NCI-H1105 treated with DMSO at 0.1 percent for 48 hours (cell line): Measurements from ENCODE around the gene ATP6V0B.

Experiments
- DNase-seq: peaks from one replicate; lab custom pipeline; 2025; lab: John Stamatoyannopoulos, UW

ATP6V0B gene

GRCh38 chr1:43974443-43975248 is at the start of gene ATP6V0B:
Gene ATP6V0B (plus strand): TSS chr1:43974960. CDS start chr1:43975041, 81 bp downstream.
- peak; percentile 90 for DNase-seq

GRCh38 chr1:43925846-43926245 is 48.9 kb upstream of the ATP6V0B start:
- no peak for DNase-seq

GRCh38 chr1:43930168-43930948 is 44.4 kb upstream of the ATP6V0B start:
- DNase-seq = no peak

- DNase-seq = no peak
Measured at GRCh38 chr1:43930949-43931275, 43.8 kb upstream of the ATP6V0B start.

- DNase-seq = no peak
Measured at GRCh38 chr1:43931711-43932660, 42.8 kb upstream of the ATP6V0B start.

- DNase-seq = peak; percentile 46
Measured at GRCh38 chr1:43932786-43933385, 41.9 kb upstream of the ATP6V0B start.

- peak; percentile 44 for DNase-seq
Measured at GRCh38 chr1:43933386-43934100, 41.2 kb upstream of the ATP6V0B start, which contains the start of gene ARTN. Gene ARTN (plus strand): TSS chr1:43933801. CDS start chr1:43935657, 1,856 bp downstream.

GRCh38 chr1:43934101-43934985 is 40.4 kb upstream of the ATP6V0B start:
- DNase-seq = peak; percentile 83

- DNase-seq = no peak
Measured at GRCh38 chr1:43934986-43935324, 39.8 kb upstream of the ATP6V0B start.

GRCh38 chr1:43935711-43936427 is 38.9 kb upstream of the ATP6V0B start:
- DNase-seq = no peak

GRCh38 chr1:43936431-43937151 is 38.2 kb upstream of the ATP6V0B start:
- peak; percentile 39 for DNase-seq

- no peak for DNase-seq
Measured at GRCh38 chr1:43937179-43937865, 37.4 kb upstream of the ATP6V0B start.

- no peak for DNase-seq
Measured at GRCh38 chr1:43938383-43938782, 36.4 kb upstream of the ATP6V0B start.

- DNase-seq = no peak
Measured at GRCh38 chr1:43938892-43939587, 35.7 kb upstream of the ATP6V0B start.

GRCh38 chr1:43942411-43942810 is 32.3 kb upstream of the ATP6V0B start:
- no peak for DNase-seq

GRCh38 chr1:43944860-43945259 is 29.9 kb upstream of the ATP6V0B start:
- no peak for DNase-seq

GRCh38 chr1:43945674-43946235 is 29.0 kb upstream of the ATP6V0B start:
- no peak for DNase-seq
